ENCODE data around the gene FER. TPM values are rescaled to one million over a fixed set of nuclear protein-coding genes. Genes with fewer than 3 reads are reported as not detected.
"Not testable (repeated sequence)": the region's sequence is repeated elsewhere in the genome, so short reads cannot be mapped to it uniquely, and the experiment has no call there.

FER gene
- total and polyA plus RNA-seq, 2 of the 13 experiments (the other 11 are each of a cell fraction or from before 2014, with no cell fraction given): 7.9 to 29.0 TPM

GRCh38 chr5:108862211-108862610, 114.5 kb downstream of the FER start:
- ATAC-seq: no peak
- no peak overlapping the region for H3K4me3 ChIP-seq (replicated peaks in 1 of 3; ENCODE audit: insufficient read depth in 1 of 3, low read depth in 2 of 3, low read length in 3 of 3)
- intact Hi-C loops (cut with micrococcal nuclease; ENCODE audit: unreplicated experiment): no loop called here
- BruUV-seq (replicated peaks): no TSS peak
- TF ChIP-seq STAT5B (CRISPR knock-in tag; IDR thresholded peaks at IDR 0.05) (no peak), MTF2 (CRISPR knock-in tag; IDR thresholded peaks at IDR 0.05; ENCODE audit: borderline replicate concordance) (no peak), TBL1XR1 (IDR thresholded peaks at IDR 0.05; ENCODE audit: borderline replicate concordance, low read length, partially characterized antibody) (no peak), ZNF552 (CRISPR knock-in tag; IDR thresholded peaks at IDR 0.05; ENCODE audit: borderline replicate concordance) (no peak), ATF4 (CRISPR knock-in tag; IDR thresholded peaks at IDR 0.05) (no peak), THAP9 (CRISPR knock-in tag; IDR thresholded peaks at IDR 0.05; ENCODE audit: borderline replicate concordance) (no peak), ZNF549 (CRISPR knock-in tag; IDR thresholded peaks at IDR 0.05) (no peak), ZNF800 (CRISPR knock-in tag; IDR thresholded peaks at IDR 0.05) (no peak)
- no peaks in the 10 kb centered on the region for H3K79me2 ChIP-seq (ENCODE audit: insufficient read depth, low read length)
- no peaks in the 10 kb centered on the region for H3K9me3 ChIP-seq (ENCODE audit: low read length)
- no peak overlapping the region for H3K9ac ChIP-seq (ENCODE audit: insufficient read depth, low read depth, low read length)
- H3K4me2 ChIP-seq (ENCODE audit: low read depth, low read length): no peak overlapping the region
- no peak for FAIRE-seq
- H3K27me3 ChIP-seq (ENCODE audit: control insufficient read depth in 1 of 2, insufficient read depth in 2 of 2, low read length in 2 of 2): no peaks in the 10 kb centered on the region
- ChIA-PET CTCF (ENCODE audit: low intra/inter-chr PET ratio, low total read pairs) (no interaction called here), POLR2A (no interaction called here)
- no peak overlapping the region for H3K27ac ChIP-seq (ENCODE audit: extremely low read length, insufficient read depth, low read length)
- no peaks in the 10 kb centered on the region for H3K36me3 ChIP-seq (replicated peaks in 1 of 2; ENCODE audit: control insufficient read depth in 1 of 2, insufficient read depth in 2 of 2, low read length in 2 of 2)
- no peak overlapping the region for H2AFZ ChIP-seq (ENCODE audit: low read length)
- no peaks in the 10 kb centered on the region for H4K20me1 ChIP-seq (ENCODE audit: insufficient read depth, low read length)
- no peaks in the 10 kb centered on the region for H3K4me1 ChIP-seq (ENCODE audit: insufficient read depth, low read length)
- in situ Hi-C loops (cut with HindIII; ENCODE audit: extremely low pct_ligation_motif_present, low pct_unique_long_range_greater_than_20kb): no loop called here
- DNase-seq (ENCODE audit: low spot score): no peak

- H3K79me2 ChIP-seq (ENCODE audit: insufficient read depth, low read length); BruUV-seq (replicated peaks); in situ Hi-C loops (cut with HindIII; ENCODE audit: extremely low pct_ligation_motif_present, low pct_unique_long_range_greater_than_20kb); H3K9ac ChIP-seq (ENCODE audit: insufficient read depth, low read depth, low read length); H3K4me1 ChIP-seq (ENCODE audit: insufficient read depth, low read length); H3K27me3 ChIP-seq (ENCODE audit: control insufficient read depth in 1 of 2, insufficient read depth in 2 of 2, low read length in 2 of 2); H3K36me3 ChIP-seq (replicated peaks in 1 of 2; ENCODE audit: control insufficient read depth in 1 of 2, insufficient read depth in 2 of 2, low read length in 2 of 2); H3K4me2 ChIP-seq (ENCODE audit: low read depth, low read length); intact Hi-C loops (cut with micrococcal nuclease; ENCODE audit: unreplicated experiment); DNase-seq (ENCODE audit: low spot score); H4K20me1 ChIP-seq (ENCODE audit: insufficient read depth, low read length); POLR2A ChIA-PET; H3K27ac ChIP-seq (ENCODE audit: extremely low read length, insufficient read depth, low read length); ATAC-seq; H2AFZ ChIP-seq (ENCODE audit: low read length); H3K4me3 ChIP-seq (replicated peaks in 1 of 3; ENCODE audit: insufficient read depth in 1 of 3, low read depth in 2 of 3, low read length in 3 of 3); CTCF ChIA-PET (ENCODE audit: low intra/inter-chr PET ratio, low total read pairs); FAIRE-seq; H3K9me3 ChIP-seq (ENCODE audit: low read length): not testable (repeated sequence)
- WGBS (ENCODE audit: low lambda C conversion rate): 100% methylated on average over 3 of the region's 3 CpGs
These were observed 118.4 kb downstream of the FER start for GRCh38 chr5:108866097-108866496.

All from HepG2 (cell line).